H1 (cell line): Measurements from ENCODE around the gene STX2. TPM values are rescaled to one million over a fixed set of nuclear protein-coding genes. Genes with fewer than 3 reads are reported as not detected.

ENCODE experiments used
- CTCF ChIA-PET: fragments of 300-600 bp; sonication (Branson Sonifier 250); formaldehyde crosslinking; loops from one replicate; lab custom pipeline; 2021; ENCODE audit not compliant: partially characterized antibody; lab: Charles Lee
- POLR2A ChIA-PET: fragments of 300-600 bp; sonication (Branson Sonifier 250); formaldehyde crosslinking; loops from one replicate; lab custom pipeline; 2021; ENCODE audit warnings: inconsistent platforms; ENCODE audit not compliant: partially characterized antibody; lab: Charles Lee
- DNase-seq, 2 experiments: peaks; one replicate each; pipeline versions ENCODE4 v3.0.0 to v3.0.0-alpha.2; 2010 to 2022; ENCODE audit warnings: low spot score in 2 of 2, low read depth in 1 of 2, mixed read lengths in 1 of 2
- FAIRE-seq: peaks from 2 replicates; lab custom pipeline; 2011; peaks lifted over from hg19 to GRCh38; lab: Jason Lieb, UNC
- H2AFZ ChIP-seq: 2 replicates; pipeline ENCODE4 v1.8.1; 2012; ENCODE audit warnings: low read length, inconsistent platforms
- H2AK5ac ChIP-seq: 2 replicates; pipeline ENCODE4 v1.6.1; 2013; ENCODE audit warnings: low read depth, low read length
- H2BK120ac ChIP-seq: replicated peaks from 2 replicates; pipeline ENCODE3; 2013; ENCODE audit warnings: low read depth, low read length, inconsistent platforms
- H2BK12ac ChIP-seq: 2 replicates; pipeline ENCODE4 v1.6.1; 2013; ENCODE audit warnings: low read depth, low read length
- H2BK15ac ChIP-seq: 2 replicates; pipeline ENCODE4 v1.6.1; 2013; ENCODE audit warnings: low read length
- H2BK20ac ChIP-seq: 2 replicates; pipeline ENCODE4 v1.6.1; 2013; ENCODE audit warnings: low read length
- H2BK5ac ChIP-seq: 2 replicates; pipeline ENCODE4 v1.6.1; 2013; ENCODE audit warnings: low read depth, low read length
- H3K14ac ChIP-seq: 2 replicates; pipeline ENCODE4 v1.6.1; 2013; ENCODE audit warnings: inconsistent platforms; ENCODE audit not compliant: insufficient read length
- H3K18ac ChIP-seq: 2 replicates; pipeline ENCODE4 v1.6.1; 2013; ENCODE audit warnings: low read length; ENCODE audit errors: extremely low read depth
- H3K23ac ChIP-seq: 2 replicates; pipeline ENCODE4 v1.6.1; 2013; ENCODE audit warnings: inconsistent platforms; ENCODE audit not compliant: insufficient read length
- H3K23me2 ChIP-seq: 2 replicates; pipeline ENCODE4 v1.6.1; 2013; ENCODE audit warnings: low read depth, low read length
- H3K27ac ChIP-seq: 2 replicates; pipeline ENCODE4 v1.6.1; 2011; ENCODE audit warnings: low read depth, low read length, inconsistent platforms
- H3K27me3 ChIP-seq, 4 experiments: replicated peaks in 1 of 4; 1 replicate in 1 of 4; 2 replicates in 3 of 4; pipeline versions ENCODE4 v1.6.1 to v1.8.1; 2011 to 2013; ENCODE audit warnings: low read length in 3 of 4, mild to moderate bottlenecking in 3 of 4, inconsistent platforms in 2 of 4, mixed read lengths in 2 of 4, moderate library complexity in 1 of 4; ENCODE audit not compliant: control insufficient read depth in 3 of 4, insufficient read depth in 3 of 4; ENCODE audit errors: extremely low read depth in 1 of 4
- H3K36me3 ChIP-seq, 4 experiments: 2 replicates each; pipeline versions ENCODE4 v1.6.1 to v1.8.1; 2011 to 2013; ENCODE audit warnings: mild to moderate bottlenecking in 4 of 4, low read length in 3 of 4, moderate library complexity in 2 of 4, control low read depth in 1 of 4, inconsistent platforms in 1 of 4; ENCODE audit not compliant: insufficient read depth in 4 of 4, control insufficient read depth in 2 of 4
- H3K4ac ChIP-seq: replicated peaks from 2 replicates; pipeline ENCODE3; 2013; ENCODE audit warnings: low read length, low read depth, mixed read lengths, inconsistent platforms; ENCODE audit not compliant: insufficient read length
- H3K4me1 ChIP-seq, 4 experiments: replicated peaks in 1 of 4; 1 replicate in 1 of 4; 2 replicates in 3 of 4; pipeline versions ENCODE4 v1.6.1 to v1.8.1; 2011 to 2013; ENCODE audit warnings: low read length in 3 of 4, inconsistent platforms in 2 of 4, mixed read lengths in 1 of 4; ENCODE audit not compliant: insufficient read depth in 4 of 4, control insufficient read depth in 3 of 4
- H3K4me2 ChIP-seq, 2 experiments: 2 replicates each; pipeline versions ENCODE4 v1.6.1 to v1.8.1; 2011 to 2013; ENCODE audit warnings: low read depth in 2 of 2, low read length in 2 of 2, control low read depth in 1 of 2, inconsistent platforms in 1 of 2, mild to moderate bottlenecking in 1 of 2; ENCODE audit not compliant: insufficient read depth in 1 of 2
- H3K4me3 ChIP-seq, 4 experiments: fragments of 200-600, 300-600 bp in 1 of 4; sonication (generic), shearing (Covaris generic), sonication (Bioruptor Twin) in 1 of 4; 2 replicates each; pipeline versions ENCODE4 v1.5.1 to v1.8.1; 2011 to 2016; ENCODE audit warnings: low read length in 4 of 4, low read depth in 3 of 4, control low read depth in 2 of 4, inconsistent platforms in 2 of 4, mild to moderate bottlenecking in 2 of 4, mixed read lengths in 1 of 4, moderate library complexity in 1 of 4; ENCODE audit not compliant: insufficient read depth in 2 of 4; ENCODE audit errors: extremely low read depth in 1 of 4
- H3K56ac ChIP-seq: replicated peaks from 2 replicates; pipeline ENCODE3; 2013; ENCODE audit warnings: low read depth, mild to moderate bottlenecking, mixed read lengths, low read length, inconsistent platforms; ENCODE audit not compliant: insufficient read length
- H3K79me1 ChIP-seq: 2 replicates; pipeline ENCODE4 v1.6.1; 2013; ENCODE audit warnings: low read depth, low read length, control low read depth
- H3K79me2 ChIP-seq, 2 experiments: 2 replicates each; pipeline versions ENCODE4 v1.6.1 to v1.8.1; 2012 to 2013; ENCODE audit warnings: low read length in 2 of 2, mild to moderate bottlenecking in 2 of 2, inconsistent platforms in 1 of 2; ENCODE audit not compliant: insufficient read depth in 2 of 2, control insufficient read depth in 1 of 2
- H3K9ac ChIP-seq, 4 experiments: replicated peaks in 1 of 4; 1 replicate in 1 of 4; 2 replicates in 3 of 4; pipeline versions ENCODE4 v1.6.1 to v1.8.1; 2011 to 2013; ENCODE audit warnings: low read depth in 3 of 4, low read length in 3 of 4, control low read depth in 2 of 4, mild to moderate bottlenecking in 2 of 4, moderate library complexity in 2 of 4, inconsistent platforms in 1 of 4; ENCODE audit errors: extremely low read depth in 1 of 4
- H3K9me3 ChIP-seq, 2 experiments: 2 replicates each; pipeline versions ENCODE4 v1.6.1 to v1.8.1; 2012 to 2013; ENCODE audit warnings: mild to moderate bottlenecking in 2 of 2, moderate library complexity in 2 of 2, control low read depth in 1 of 2, inconsistent platforms in 1 of 2, low read depth in 1 of 2, low read length in 1 of 2, mixed read lengths in 1 of 2; ENCODE audit not compliant: insufficient read depth in 2 of 2
- H4K20me1 ChIP-seq, 2 experiments: replicated peaks in 1 of 2; 2 replicates each; pipeline versions ENCODE3 to v1.8.1; 2011 to 2013; ENCODE audit warnings: inconsistent platforms in 2 of 2, low read length in 2 of 2, mild to moderate bottlenecking in 1 of 2; ENCODE audit not compliant: insufficient read depth in 2 of 2, control insufficient read depth in 1 of 2
- H4K5ac ChIP-seq: 2 replicates; pipeline ENCODE4 v1.6.1; 2013; ENCODE audit warnings: low read length, low read depth, mixed read lengths, inconsistent platforms; ENCODE audit not compliant: insufficient read length
- H4K8ac ChIP-seq: 2 replicates; pipeline ENCODE4 v1.8.0; 2013; ENCODE audit warnings: mild to moderate bottlenecking, moderate library complexity, low read length, inconsistent platforms; ENCODE audit not compliant: insufficient read depth; ENCODE audit errors: extremely low read depth
- H4K91ac ChIP-seq: replicated peaks from 2 replicates; pipeline ENCODE3; 2013; ENCODE audit warnings: low read length, mixed read lengths, inconsistent platforms; ENCODE audit not compliant: insufficient read length
- BACH1 ChIP-seq: IDR thresholded peaks from 2 replicates; pipeline ENCODE4 v1.6.1; 2012; ENCODE audit warnings: low read length, improper control_type of control experiment
- CHD1 ChIP-seq: IDR thresholded peaks from 2 replicates; pipeline ENCODE4 v1.6.1; 2012; ENCODE audit warnings: low read depth, low read length, improper control_type of control experiment
- CREB1 ChIP-seq: IDR thresholded peaks from 2 replicates; pipeline ENCODE4 v1.6.1; 2012; ENCODE audit warnings: inconsistent platforms
- FOSL1 ChIP-seq: IDR thresholded peaks from 2 replicates; pipeline ENCODE4 v1.6.1; 2011; ENCODE audit warnings: mild to moderate bottlenecking, low read depth, low read length, moderate library complexity; ENCODE audit not compliant: insufficient read depth
- HDAC6 ChIP-seq: IDR thresholded peaks from one replicate; pipeline ENCODE4 v1.7.1; 2012; ENCODE audit warnings: low read depth, mild to moderate bottlenecking, inconsistent platforms, low read length, moderate library complexity
- JUND ChIP-seq: IDR thresholded peaks from 2 replicates; pipeline ENCODE4 v1.6.1; 2011; ENCODE audit warnings: mild to moderate bottlenecking, improper control_type of control experiment, low read length
- KDM4A ChIP-seq: IDR thresholded peaks from one replicate; pipeline ENCODE4 v1.7.1; 2012; ENCODE audit warnings: low read depth, mild to moderate bottlenecking, moderate library complexity, low read length, inconsistent platforms; ENCODE audit not compliant: severe bottlenecking
- KDM5A ChIP-seq: fragments of 200-600 bp; IDR thresholded peaks from 2 replicates; pipeline ENCODE4 v1.7.1; 2012; ENCODE audit warnings: mild to moderate bottlenecking, low read length, inconsistent platforms, mixed read lengths
- MAFK ChIP-seq: IDR thresholded peaks from 2 replicates; pipeline ENCODE4 v1.6.1; 2012; ENCODE audit warnings: low read depth, mild to moderate bottlenecking, improper control_type of control experiment, low read length
- POLR2A ChIP-seq, 2 experiments: IDR thresholded peaks; 1 replicate in 1 of 2; 2 replicates in 1 of 2; pipeline ENCODE4 v1.6.1; 2011; ENCODE audit warnings: low read depth in 2 of 2, low read length in 2 of 2, mild to moderate bottlenecking in 2 of 2; ENCODE audit errors: control extremely low read depth in 1 of 2
- RAD21 ChIP-seq, 2 experiments: IDR thresholded peaks in 1 of 2; conservative IDR thresholded peaks in 1 of 2; 2 replicates each; pipeline ENCODE4 v1.6.1; 2011; ENCODE audit warnings: low read depth in 2 of 2, low read length in 2 of 2, improper control_type of control experiment in 1 of 2, inconsistent platforms in 1 of 2, mild to moderate bottlenecking in 1 of 2, moderate library complexity in 1 of 2
- RBBP5 ChIP-seq: IDR thresholded peaks from 2 replicates; pipeline ENCODE4 v1.7.1; 2012; ENCODE audit warnings: low read depth, mild to moderate bottlenecking, inconsistent platforms, low read length, moderate library complexity, borderline replicate concordance
- RXRA ChIP-seq: IDR thresholded peaks from 2 replicates; pipeline ENCODE4 v1.6.1; 2011; ENCODE audit warnings: low read depth, mild to moderate bottlenecking, low read length, moderate library complexity; ENCODE audit not compliant: insufficient read depth
- SP1 ChIP-seq: IDR thresholded peaks from 2 replicates; pipeline ENCODE4 v1.6.1; 2011; ENCODE audit warnings: low read depth, low read length
- SRF ChIP-seq: IDR thresholded peaks from 2 replicates; pipeline ENCODE4 v1.6.1; 2011; ENCODE audit warnings: mild to moderate bottlenecking, low read depth, low read length, moderate library complexity
- WGBS, 2 experiments: shearing (Covaris generic) in 1 of 2; methylation state at CpG; one replicate each; pipeline versions ENCODE4 v1.1.6 to v1.1.7; 2013 to 2015; ENCODE audit warnings: low lambda C conversion rate in 2 of 2, mixed read lengths in 2 of 2, inconsistent platforms in 1 of 2, low coverage in 1 of 2, missing lambda C conversion rate in 1 of 2; ENCODE audit not compliant: insufficient replicate concordance in 2 of 2, insufficient coverage in 1 of 2, insufficient read length in 1 of 2; ENCODE audit errors: extremely low coverage in 1 of 2, missing lambda C conversion rate in 1 of 2; 5-methylcytosine and 5-hydroxymethylcytosine counted together
- polyA plus RNA-seq, 7 experiments: library from polyadenylated mRNA; depleted of rRNA in 3 of 7; stranded (reverse) in 5 of 7; unstranded in 2 of 7; fragments of >200 nt in 5 of 7; fragments of 200-250 nt in 2 of 7; gene quantifications; 1 replicate in 5 of 7; 2 replicates in 1 of 7; 4 replicates in 1 of 7; pipeline versions ENCODE4 v1.2.1 to v1.2.3, GENCODE V29; 2011 to 2013; ENCODE audit warnings: missing spikeins in 2 of 7, mixed read lengths in 2 of 7
- total RNA-seq: library from RNA; stranded (reverse); fragmentation: NEBNext Ultra II Directional; extraction: Animal tissue kit (Norgen Biotek cat#: 25700); gene quantifications from 2 replicates; pipeline ENCODE4 v1.2.1, GENCODE V29; 2021

The STX2 gene
- total and polyA plus RNA-seq, 2 of the 8 experiments (the other 6 are each of a cell fraction or from before 2014, with no cell fraction given), result 20.0 to 26.3 TPM

DNA sequence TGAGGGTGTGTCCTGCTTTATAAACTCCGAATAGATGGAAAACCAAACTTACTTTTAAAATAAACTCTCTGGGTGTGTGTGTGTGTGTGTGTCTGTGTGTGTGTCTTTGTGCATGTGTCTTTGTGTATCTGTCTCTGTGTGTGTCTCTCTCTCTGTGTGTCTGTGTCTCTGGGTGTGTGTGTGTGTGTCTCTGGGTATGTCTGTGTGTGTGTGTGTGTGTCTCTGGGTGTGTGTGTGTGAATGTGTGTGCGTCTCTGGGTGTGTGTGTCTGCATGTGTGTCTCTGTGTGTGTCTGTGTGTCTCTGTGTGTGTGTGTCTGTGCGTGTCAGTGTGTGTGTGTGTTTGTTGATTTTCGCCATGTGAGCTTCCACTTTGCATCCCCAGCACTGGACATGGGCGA lies 42.0 kb upstream of the STX2 start:
- no peak overlapping the region for H2BK20ac ChIP-seq
- H3K79me2 ChIP-seq, result no peaks in the 10 kb centered on the region
- H4K91ac ChIP-seq, result no peak overlapping the region
- no peak overlapping the region for H4K5ac ChIP-seq
- peaks cover 4 to 18% (median 9%) of the 10 kb centered on the region in 4 experiments; a peak in 7 of 8 replicates for H3K36me3 ChIP-seq
- H3K9ac ChIP-seq, result no peak overlapping the region
- peaks cover 3 to 5% of the 10 kb centered on the region in 2 experiments for H4K20me1 ChIP-seq
- no peaks in the 10 kb centered on the region for H3K9me3 ChIP-seq
- POLR2A ChIA-PET, result interaction anchor here (1.1 to 8.9 kb wide), 8 partner anchors 8 to 66 kb away, joined by 3 to 86 read pairs (median 10); no protein-coding TSS in a partner anchor
- no peak overlapping the region for H3K4me2 ChIP-seq
- peak overlapping the region; percentile 74 for H3K56ac ChIP-seq
- H3K4me3 ChIP-seq, result no peak overlapping the region
- WGBS, 2 experiments, result 84% methylated on average over 5 of the region's 5 CpGs; no CpG with 5 or more reads in 1 of the 2 experiments
- no peak overlapping the region for H3K14ac ChIP-seq
- CTCF ChIA-PET, result no interaction called here
- peaks cover 0 to 2% (median 0%) of the 10 kb centered on the region in 4 experiments; a peak in 3 of 7 replicates for H3K4me1 ChIP-seq
- H3K27me3 ChIP-seq, result no peaks in the 10 kb centered on the region
- H3K23ac ChIP-seq, result no peak overlapping the region
- no peak overlapping the region for H4K8ac ChIP-seq
- no peaks in the 10 kb centered on the region for H3K79me1 ChIP-seq
- no peak overlapping the region for H2BK5ac ChIP-seq
- H2BK12ac ChIP-seq, result no peak overlapping the region
- no peak overlapping the region for H3K27ac ChIP-seq
- no peak overlapping the region for H2AK5ac ChIP-seq
- H3K4ac ChIP-seq, result no peak overlapping the region
- H3K18ac ChIP-seq, result no peak overlapping the region
- FAIRE-seq (no peak), DNase-seq (no peak)
- H2BK120ac ChIP-seq, result no peak overlapping the region
- no peak overlapping the region for H2AFZ ChIP-seq
- H2BK15ac ChIP-seq, result no peak overlapping the region
- peaks cover 3% of the 10 kb centered on the region for H3K23me2 ChIP-seq
- no peak for TF ChIP-seq BACH1
- TF ChIP-seq RBBP5, result no peak
- TF ChIP-seq KDM4A, result no peak
- TF ChIP-seq RXRA, result no peak
- no peak for TF ChIP-seq SRF
- TF ChIP-seq RAD21 (IDR thresholded peaks at IDR 0.05 in 1 of 2, conservative IDR thresholded peaks at IDR 0.05 in 1 of 2; ENCODE audit: low read depth in 2 of 2, low read length in 2 of 2), result no peak
- no peak for TF ChIP-seq CHD1
- no peak for TF ChIP-seq POLR2A (IDR thresholded peaks at IDR 0.05; ENCODE audit: control extremely low read depth in 1 of 2, low read depth in 2 of 2, low read length in 2 of 2)
- TF ChIP-seq MAFK, result no peak
- no peak for TF ChIP-seq KDM5A
- TF ChIP-seq JUND, result no peak
- TF ChIP-seq FOSL1, result no peak
- TF ChIP-seq HDAC6, result no peak
- TF ChIP-seq SP1, result no peak
- TF ChIP-seq CREB1, result no peak
